Muscle of leg (tissue), 11 donors: Measurements from ENCODE around the gene UBE2L6. TPM values are rescaled to one million over a fixed set of nuclear protein-coding genes. Genes with fewer than 3 reads are reported as not detected.
A peak's percentile ranks its signal among the peaks of the same experiment; 100 is the strongest.

Experiments
- DNase-seq: peaks from one replicate; pipeline ENCODE4 v3.0.0; 2013
- H3K27ac ChIP-seq: one replicate; pipeline ENCODE4 v1.5.1; 2013; ENCODE audit warnings: mild to moderate bottlenecking, low read length, control low read depth
- H3K27me3 ChIP-seq: one replicate; pipeline ENCODE4 v1.6.1; 2013; ENCODE audit warnings: low read length; ENCODE audit not compliant: control insufficient read depth, insufficient read depth
- H3K36me3 ChIP-seq: one replicate; pipeline ENCODE4 v1.6.1; 2013; ENCODE audit warnings: low read length; ENCODE audit not compliant: control insufficient read depth, insufficient read depth
- H3K4me1 ChIP-seq: one replicate; pipeline ENCODE4 v1.6.1; 2013; ENCODE audit warnings: low read length; ENCODE audit not compliant: control insufficient read depth, insufficient read depth
- H3K4me3 ChIP-seq: one replicate; pipeline ENCODE4 v1.5.1; 2013; ENCODE audit warnings: low read length, control low read depth
- H3K9me3 ChIP-seq: replicated peaks from 2 replicates; pipeline ENCODE4 v1.6.1; 2013; ENCODE audit warnings: low read depth, low read length; ENCODE audit not compliant: control insufficient read depth
- WGBS: methylation state at CpG from one replicate; pipeline ENCODE4 v1.1.5; 2013; ENCODE audit warnings: missing lambda C conversion rate; ENCODE audit not compliant: insufficient coverage; 5-methylcytosine and 5-hydroxymethylcytosine counted together
- polyA plus RNA-seq, 8 donors: library from polyadenylated mRNA; unstranded; fragments of 120-200 nt; gene quantifications; one replicate each; pipeline versions ENCODE4 v1.2.1 to v1.2.3, GENCODE V29; 2013; ENCODE audit warnings: inconsistent platforms in 1 of 8, low replicate concordance in 1 of 8; ENCODE audit not compliant: insufficient read length in 8 of 8, insufficient read depth in 1 of 8
- total RNA-seq: library from RNA; stranded (reverse); fragments of 120-200 nt; gene quantifications from one replicate; pipeline ENCODE4 v1.2.4, GENCODE V29; 2013

UBE2L6 gene
- total and polyA plus RNA-seq, 9 donors, result 18.5 to 25.6 (median 22.5) TPM

DNA sequence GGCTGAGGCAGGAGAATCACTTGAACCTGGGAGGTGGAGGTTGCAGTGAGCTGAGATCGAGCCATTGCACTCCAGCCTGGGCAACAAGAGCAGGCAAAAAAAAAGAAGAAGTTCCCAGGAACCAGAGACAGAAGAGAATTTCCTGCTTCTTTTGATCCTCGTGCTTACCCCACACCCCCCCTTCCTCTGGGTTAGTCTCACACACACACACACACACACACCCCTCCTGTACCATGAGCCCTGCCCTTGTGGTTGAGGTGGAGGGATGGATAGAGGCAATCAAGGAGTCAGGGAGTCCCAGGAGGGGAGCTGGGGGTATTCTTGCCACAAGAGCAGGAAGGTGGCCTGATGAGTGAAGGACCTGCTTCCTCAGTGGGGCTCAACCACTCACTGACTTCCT, 4.1 kb upstream of the UBE2L6 start:
- H3K27ac ChIP-seq, result no peak overlapping the region
- peaks cover 12% of the 10 kb centered on the region for H3K4me1 ChIP-seq
- H3K36me3 ChIP-seq, result no peaks in the 10 kb centered on the region
- H3K27me3 ChIP-seq, result peaks cover 2% of the 10 kb centered on the region
- no peak overlapping the region for H3K4me3 ChIP-seq
- peak; percentile 23 for DNase-seq
- H3K9me3 ChIP-seq, result no peaks in the 10 kb centered on the region
- WGBS, result 40% methylated on average over 1 of the region's 2 CpGs

DNA sequence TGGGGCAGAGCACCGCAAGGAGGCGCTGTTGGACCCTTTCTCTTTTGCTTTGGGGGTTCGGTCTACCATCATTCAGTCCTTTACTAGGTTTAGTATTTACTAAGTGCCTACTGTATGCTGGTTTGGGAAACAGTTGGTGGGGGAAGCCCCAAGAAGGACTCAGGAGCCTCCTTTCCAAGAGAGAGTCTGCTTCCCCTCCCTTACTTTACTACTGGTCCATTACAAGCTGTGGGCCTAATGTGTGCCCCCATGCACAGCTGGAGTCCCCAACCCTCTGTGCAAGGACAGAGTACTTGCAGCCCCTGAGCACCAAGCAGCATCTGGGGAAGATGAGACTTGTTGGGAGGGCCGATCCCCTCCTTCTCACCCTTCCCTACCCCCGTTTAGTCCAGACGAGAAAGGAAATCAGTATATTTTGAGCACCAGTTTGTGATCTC, 876 bp upstream of the UBE2L6 start:
- no peaks in the 10 kb centered on the region for H3K36me3 ChIP-seq
- no peak overlapping the region for H3K27ac ChIP-seq
- peaks cover 22% of the 10 kb centered on the region for H3K4me1 ChIP-seq
- no peaks in the 10 kb centered on the region for H3K27me3 ChIP-seq
- H3K4me3 ChIP-seq, result peak overlapping the region; percentile 91
- H3K9me3 ChIP-seq, result no peaks in the 10 kb centered on the region
- DNase-seq, result peak; percentile 86
- 50% methylated on average over 1 of the region's 6 CpGs for WGBS

DNA sequence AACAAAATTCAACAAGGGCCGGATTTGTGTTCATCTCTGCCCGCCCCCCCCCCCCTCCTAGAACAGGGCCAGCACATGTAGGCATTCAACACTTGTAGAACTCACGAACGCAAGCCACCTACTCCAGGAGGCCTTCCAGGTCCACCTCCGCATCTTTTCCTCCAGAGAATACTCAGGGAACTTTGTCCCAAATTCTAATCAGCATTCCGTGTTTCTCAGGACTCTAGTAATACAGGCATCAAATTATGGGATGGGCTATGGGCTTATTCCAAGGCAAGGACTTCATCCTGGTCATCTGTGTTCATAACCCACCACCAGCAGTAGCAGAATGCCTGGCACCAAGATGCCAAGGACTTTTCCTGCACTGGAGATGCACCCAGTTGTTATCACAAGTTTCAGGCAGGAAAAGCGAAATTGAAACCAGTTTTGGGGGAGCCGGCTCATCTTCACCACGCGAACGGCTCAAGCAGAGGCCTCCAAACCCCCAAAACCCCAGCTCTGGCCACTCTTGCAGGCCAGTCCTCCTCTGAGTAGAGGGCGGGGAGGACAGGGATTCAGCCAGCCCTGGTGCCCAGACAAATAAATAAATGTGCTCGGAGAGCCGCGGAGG, 462 bp downstream of the UBE2L6 start:
- no peaks in the 10 kb centered on the region for H3K36me3 ChIP-seq
- DNase-seq, result peak; percentile 39
- 5% methylated on average over 7 of the region's 15 CpGs for WGBS
- no peaks in the 10 kb centered on the region for H3K9me3 ChIP-seq
- peaks cover 22% of the 10 kb centered on the region for H3K4me1 ChIP-seq
- H3K27ac ChIP-seq, result peak overlapping the region; percentile 90
- no peaks in the 10 kb centered on the region for H3K27me3 ChIP-seq
- H3K4me3 ChIP-seq, result peak overlapping the region; percentile 91

DNA sequence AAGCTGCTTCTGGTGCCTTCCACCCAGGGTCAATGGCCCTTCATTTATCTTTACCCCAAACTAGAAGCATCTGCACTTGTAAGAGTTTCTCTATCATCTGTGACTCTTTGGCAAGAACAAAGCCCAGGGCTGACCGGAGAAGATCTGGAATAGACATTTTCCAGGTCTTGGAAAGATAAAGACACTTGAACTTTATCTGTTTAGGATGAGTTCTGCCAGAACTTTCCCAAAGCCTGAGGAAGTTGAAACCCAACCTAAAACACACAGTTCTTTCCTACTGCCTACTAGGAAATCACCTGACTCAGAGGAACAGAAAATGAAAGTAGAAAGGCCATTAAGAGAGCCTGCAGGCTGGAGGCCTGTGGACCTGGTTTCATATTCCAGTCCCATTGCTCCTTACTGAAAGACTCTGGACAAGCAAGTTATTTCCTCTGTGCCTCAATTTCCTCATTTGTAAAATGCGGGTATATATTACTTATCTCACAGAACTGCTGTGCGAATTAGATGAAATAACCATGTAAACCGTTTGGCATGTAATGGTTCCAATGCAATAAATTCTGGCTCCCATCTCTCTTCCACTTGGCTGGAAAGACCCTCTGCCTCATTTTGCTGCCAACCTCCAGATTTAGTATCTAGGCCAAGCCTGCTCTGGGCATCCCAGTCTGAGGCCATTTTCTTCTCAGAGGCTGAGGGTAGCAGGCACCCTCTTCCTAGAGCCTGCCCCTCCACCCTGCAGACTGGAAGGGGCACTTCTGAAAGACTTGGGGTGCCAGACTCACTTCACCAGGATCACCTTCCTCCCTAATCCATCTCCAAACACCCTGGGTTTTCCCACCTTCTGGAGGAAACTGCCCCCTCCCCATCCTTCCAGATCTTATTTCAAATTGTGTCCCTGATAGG, 1.2 kb downstream of the UBE2L6 start:
- Histone ChIP-seq H3K4me1 (peaks cover 22% of the 10 kb centered on the region), H3K9me3 (no peaks in the 10 kb centered on the region), H3K27ac (peak overlapping the region; percentile 90), H3K36me3 (no peaks in the 10 kb centered on the region), H3K4me3 (peak overlapping the region; percentile 91), H3K27me3 (no peaks in the 10 kb centered on the region)
- peak; percentile 84 for DNase-seq
- WGBS, result 18% methylated on average over 2 of the region's 4 CpGs

DNA sequence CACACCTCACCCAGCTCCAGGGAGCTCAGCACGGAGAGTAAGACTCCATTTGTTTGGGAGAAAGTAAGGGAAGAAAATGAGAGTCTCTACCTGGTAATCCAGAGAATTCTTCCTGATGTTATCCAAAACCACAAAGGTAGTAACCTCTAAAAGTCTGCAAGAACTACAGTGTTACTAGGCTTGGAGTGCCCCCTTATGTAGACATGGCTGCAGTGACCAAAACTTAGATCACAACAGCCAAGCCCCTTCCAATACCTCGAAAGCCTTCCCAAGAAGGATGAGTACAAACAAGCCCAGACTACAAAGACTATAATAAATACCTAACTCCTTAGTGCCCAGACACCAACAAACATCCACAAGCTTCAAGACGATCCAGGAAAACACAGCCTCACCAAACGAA, 4.9 kb downstream of the UBE2L6 start:
- Histone ChIP-seq H3K27ac (no peak overlapping the region), H3K4me1 (peaks cover 16% of the 10 kb centered on the region), H3K27me3 (no peaks in the 10 kb centered on the region), H3K4me3 (no peak overlapping the region), H3K9me3 (no peaks in the 10 kb centered on the region), H3K36me3 (peaks cover 19% of the 10 kb centered on the region)
- DNase-seq, result no peak
- WGBS, result no CpG with 5 or more reads among the region's 4 CpGs

DNA sequence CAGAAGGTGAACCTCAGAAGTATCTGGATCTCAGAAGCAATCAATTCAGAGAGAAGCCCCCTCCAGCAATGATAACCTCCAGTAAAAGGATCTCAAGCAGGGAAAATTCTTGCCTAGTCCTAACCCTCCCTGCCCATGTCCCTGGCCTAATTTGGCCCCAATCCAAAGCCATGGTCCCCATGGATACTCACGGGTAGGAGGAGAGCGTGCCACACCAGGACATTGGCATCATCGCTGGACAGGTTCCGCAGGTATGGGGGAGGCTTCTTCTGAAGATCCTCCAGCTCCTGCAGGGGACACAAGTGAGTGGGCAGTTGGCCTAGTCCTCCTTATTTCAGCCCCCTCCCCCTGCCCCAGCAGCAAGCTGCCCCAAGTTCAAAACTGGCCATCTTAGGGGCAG, 7.3 kb downstream of the UBE2L6 start:
- Histone ChIP-seq H3K36me3 (peaks cover 37% of the 10 kb centered on the region), H3K27me3 (no peaks in the 10 kb centered on the region), H3K4me3 (no peak overlapping the region), H3K9me3 (no peaks in the 10 kb centered on the region), H3K4me1 (no peaks in the 10 kb centered on the region), H3K27ac (no peak overlapping the region)
- DNase-seq, result no peak
- 100% methylated on average over 2 of the region's 4 CpGs for WGBS

DNA sequence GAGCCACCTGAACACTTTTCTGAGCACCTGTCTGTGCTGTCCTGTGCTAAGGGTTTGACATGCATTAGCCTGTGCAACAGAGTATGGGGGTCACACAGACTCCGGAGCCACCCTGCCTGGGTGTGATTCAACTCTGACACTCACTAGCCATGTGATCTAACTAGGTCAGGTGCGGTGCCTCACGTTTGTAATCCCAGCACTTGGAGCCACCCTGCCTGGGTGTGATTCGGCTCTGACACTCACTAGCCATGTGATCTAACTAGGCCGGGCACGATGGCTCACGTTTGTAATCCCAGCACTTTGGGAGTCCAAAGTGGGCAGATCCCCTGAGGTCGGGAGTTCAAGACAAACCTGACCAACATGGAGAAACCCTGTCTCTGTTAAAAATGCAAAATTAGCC, 11.4 kb downstream of the UBE2L6 start:
- Histone ChIP-seq H3K27me3 (no peaks in the 10 kb centered on the region), H3K4me1 (no peaks in the 10 kb centered on the region), H3K4me3 (no peak overlapping the region), H3K36me3 (peaks cover 73% of the 10 kb centered on the region), H3K27ac (no peak overlapping the region), H3K9me3 (no peaks in the 10 kb centered on the region)
- 91% methylated on average over 8 of the region's 8 CpGs for WGBS
- DNase-seq, result no peak

DNA sequence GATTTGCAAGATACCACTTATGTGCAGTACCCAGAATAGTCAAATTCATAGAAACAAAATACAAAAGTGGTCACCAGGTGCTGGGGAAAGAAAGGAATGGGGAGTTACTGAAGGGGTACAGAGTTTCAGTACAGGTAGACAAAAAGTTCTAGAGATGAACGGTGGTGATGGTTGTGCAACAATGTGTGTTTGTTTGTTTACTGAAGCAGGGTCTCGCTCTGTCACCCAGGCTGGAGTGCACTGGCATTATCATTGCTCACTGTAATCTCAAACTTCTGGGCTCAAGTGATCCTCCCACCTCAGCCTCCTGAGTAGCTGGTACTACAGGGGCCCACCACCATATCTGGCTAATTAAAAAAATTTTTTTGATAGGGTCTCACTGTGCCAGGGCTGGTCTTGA, 12.1 kb downstream of the UBE2L6 start:
- Histone ChIP-seq H3K27me3 (no peaks in the 10 kb centered on the region), H3K27ac (no peak overlapping the region), H3K36me3 (peaks cover 79% of the 10 kb centered on the region), H3K9me3 (no peaks in the 10 kb centered on the region), H3K4me1 (no peaks in the 10 kb centered on the region), H3K4me3 (no peak overlapping the region)
- no peak for DNase-seq
- WGBS, result 100% methylated on average over 1 of the region's 2 CpGs

DNA sequence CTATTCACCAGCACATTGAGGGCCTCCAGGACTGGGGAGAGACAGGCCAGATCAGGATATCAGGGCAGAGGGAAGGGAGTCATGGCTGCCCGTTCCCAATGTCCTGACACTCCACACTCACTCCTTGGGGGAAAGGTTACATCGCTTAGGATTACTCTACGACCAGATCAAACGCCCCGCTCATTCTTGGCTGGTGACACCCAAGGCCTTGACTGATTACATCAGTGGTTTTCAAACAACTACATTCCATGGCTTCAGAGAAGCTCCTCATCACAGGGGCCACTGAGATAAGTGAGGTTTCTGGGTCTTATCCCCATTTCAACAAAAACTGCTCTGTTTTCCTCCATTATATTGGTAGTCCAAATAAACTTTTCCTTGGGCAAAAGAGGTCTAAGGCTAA, 15.0 kb downstream of the UBE2L6 start:
- Histone ChIP-seq H3K4me3 (no peak overlapping the region), H3K9me3 (no peaks in the 10 kb centered on the region), H3K4me1 (peaks cover 4% of the 10 kb centered on the region), H3K27ac (no peak overlapping the region), H3K36me3 (peaks cover 80% of the 10 kb centered on the region), H3K27me3 (no peaks in the 10 kb centered on the region)
- WGBS, result no CpG with 5 or more reads among the region's 5 CpGs
- DNase-seq, result no peak

DNA sequence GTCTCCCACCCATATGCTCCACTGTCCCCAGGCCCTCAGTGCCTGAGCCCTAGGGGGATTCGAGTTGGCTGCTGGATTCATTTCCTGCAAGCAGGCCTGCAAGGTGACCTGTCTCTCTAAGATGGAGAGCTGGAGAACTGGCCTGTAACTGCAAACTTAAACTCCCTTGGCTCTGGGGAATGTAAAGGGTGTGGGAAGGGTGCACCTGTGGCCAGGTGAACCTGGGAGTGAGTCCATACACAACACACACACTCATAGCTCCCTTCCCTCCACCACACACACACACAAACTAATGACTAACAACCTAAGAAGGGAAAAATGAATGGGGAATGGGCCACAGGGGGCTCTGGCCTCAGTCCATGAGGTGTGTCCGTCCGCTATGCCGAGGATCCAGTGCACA, 15.5 kb downstream of the UBE2L6 start:
- Histone ChIP-seq H3K9me3 (no peaks in the 10 kb centered on the region), H3K36me3 (peaks cover 82% of the 10 kb centered on the region), H3K4me3 (no peak overlapping the region), H3K4me1 (peaks cover 8% of the 10 kb centered on the region), H3K27ac (no peak overlapping the region), H3K27me3 (no peaks in the 10 kb centered on the region)
- 97% methylated on average over 3 of the region's 4 CpGs for WGBS
- DNase-seq, result no peak
